Lung (tissue), 12 donors: ENCODE results near the gene CDH13. TPM values are rescaled to one million over a fixed set of nuclear protein-coding genes. Genes with fewer than 3 reads are reported as not detected.

Experiments
- ATAC-seq: fragments of 200-7000 bp; cut with Tn5 transposase; one replicate; pipeline ENCODE4 v1.9.1; 2020; ENCODE audit warnings: moderate number of reproducible peaks; ENCODE audit not compliant: insufficient read depth, low FRiP score
- DNase-seq, 3 donors: peaks; one replicate each; pipeline ENCODE4 v3.0.0-alpha.2; 2013 to 2017
- H3K27ac ChIP-seq, 2 donors: one replicate each; pipeline ENCODE4 v1.5.1; 2013; ENCODE audit warnings: mild to moderate bottlenecking in 2 of 2, moderate library complexity in 2 of 2, control low read depth in 1 of 2, inconsistent platforms in 1 of 2, low read depth in 1 of 2, low read length in 1 of 2
- H3K27me3 ChIP-seq, 3 donors: one replicate each; pipeline ENCODE4 v1.5.1; 2013; ENCODE audit warnings: low read length in 2 of 3; ENCODE audit not compliant: control insufficient read depth in 3 of 3, insufficient read depth in 3 of 3
- H3K36me3 ChIP-seq, 4 donors: one replicate each; pipeline ENCODE4 v1.5.1; 2013; ENCODE audit warnings: low read length in 4 of 4, mild to moderate bottlenecking in 1 of 4, moderate library complexity in 1 of 4; ENCODE audit not compliant: control insufficient read depth in 4 of 4, insufficient read depth in 4 of 4
- H3K4me1 ChIP-seq, 5 donors: one replicate each; pipeline ENCODE4 v1.5.1; 2013; ENCODE audit warnings: low read length in 5 of 5, mild to moderate bottlenecking in 2 of 5, moderate library complexity in 1 of 5; ENCODE audit not compliant: control insufficient read depth in 5 of 5, insufficient read depth in 5 of 5
- H3K4me3 ChIP-seq: one replicate; pipeline ENCODE4 v1.5.1; 2013; ENCODE audit warnings: mild to moderate bottlenecking, control low read depth, moderate library complexity
- H3K9ac ChIP-seq, 2 donors: one replicate each; pipeline ENCODE4 v1.5.1; 2013; ENCODE audit warnings: low read length in 2 of 2, control low read depth in 1 of 2; ENCODE audit not compliant: insufficient read depth in 1 of 2
- H3K9me3 ChIP-seq, 4 donors: one replicate each; pipeline ENCODE4 v1.5.1; 2013; ENCODE audit warnings: low read length in 3 of 4, mild to moderate bottlenecking in 1 of 4, moderate library complexity in 1 of 4; ENCODE audit not compliant: control insufficient read depth in 4 of 4, insufficient read depth in 3 of 4
- WGBS, 2 donors: extraction: QIAGEN DNeasy Blood & Tissue Kit; methylation state at CpG; one replicate each; pipeline ENCODE4 v1.1.7; 2013; 5-methylcytosine and 5-hydroxymethylcytosine counted together
- polyA plus RNA-seq, 2 donors: library from polyadenylated mRNA; stranded (reverse); fragments of 200-250 nt; gene quantifications; one replicate each; pipeline ENCODE4 v1.2.1, GENCODE V29; 2013
- total RNA-seq, 2 donors: library from RNA; depleted of rRNA in 1 of 2; stranded (reverse); fragments of >200 nt in 1 of 2; gene quantifications; one replicate each; pipeline ENCODE4 v1.2.1, GENCODE V29; 2014 to 2021
- TF ChIP-seq, protein P1 (sequence below): IDR thresholded peaks from 2 replicates; pipeline ENCODE4 v1.5.1; 2012; ENCODE audit warnings: mild to moderate bottlenecking; ENCODE audit errors: control extremely low read depth, extremely low read depth
- donor health status: control.
- donor health status: control.
- donor health status: Bipolar disorder and iron deficiency.
- donor health status: healthy.
- donor health status: DM: yes; HTN: yes; CAD: no.

CDH13 gene
- total and polyA plus RNA-seq, 4 donors: 2.1 to 12.3 (median 7.3) TPM

GRCh38 chr16:83713597-83713996 lies 1086.8 kb downstream of the CDH13 start:
- ATAC-seq: peak; percentile 54
- TF ChIP-seq, protein P1, sequence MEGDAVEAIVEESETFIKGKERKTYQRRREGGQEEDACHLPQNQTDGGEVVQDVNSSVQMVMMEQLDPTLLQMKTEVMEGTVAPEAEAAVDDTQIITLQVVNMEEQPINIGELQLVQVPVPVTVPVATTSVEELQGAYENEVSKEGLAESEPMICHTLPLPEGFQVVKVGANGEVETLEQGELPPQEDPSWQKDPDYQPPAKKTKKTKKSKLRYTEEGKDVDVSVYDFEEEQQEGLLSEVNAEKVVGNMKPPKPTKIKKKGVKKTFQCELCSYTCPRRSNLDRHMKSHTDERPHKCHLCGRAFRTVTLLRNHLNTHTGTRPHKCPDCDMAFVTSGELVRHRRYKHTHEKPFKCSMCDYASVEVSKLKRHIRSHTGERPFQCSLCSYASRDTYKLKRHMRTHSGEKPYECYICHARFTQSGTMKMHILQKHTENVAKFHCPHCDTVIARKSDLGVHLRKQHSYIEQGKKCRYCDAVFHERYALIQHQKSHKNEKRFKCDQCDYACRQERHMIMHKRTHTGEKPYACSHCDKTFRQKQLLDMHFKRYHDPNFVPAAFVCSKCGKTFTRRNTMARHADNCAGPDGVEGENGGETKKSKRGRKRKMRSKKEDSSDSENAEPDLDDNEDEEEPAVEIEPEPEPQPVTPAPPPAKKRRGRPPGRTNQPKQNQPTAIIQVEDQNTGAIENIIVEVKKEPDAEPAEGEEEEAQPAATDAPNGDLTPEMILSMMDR: no peak
- Histone ChIP-seq H3K4me3 (peak overlapping the region; percentile 12), H3K27ac (peak overlapping the region in 1 of 2 donors; percentile 91), H3K4me1 (peaks cover 0 to 4% (median 0%) of the 10 kb centered on the region in 5 donors), H3K9me3 (no peaks in the 10 kb centered on the region), H3K27me3 (no peaks in the 10 kb centered on the region), H3K9ac (no peak overlapping the region), H3K36me3 (no peaks in the 10 kb centered on the region)
- no peak for DNase-seq
- WGBS, 2 donors: 58 to 80% methylated on average over 4 of the region's 4 CpGs

DNA sequence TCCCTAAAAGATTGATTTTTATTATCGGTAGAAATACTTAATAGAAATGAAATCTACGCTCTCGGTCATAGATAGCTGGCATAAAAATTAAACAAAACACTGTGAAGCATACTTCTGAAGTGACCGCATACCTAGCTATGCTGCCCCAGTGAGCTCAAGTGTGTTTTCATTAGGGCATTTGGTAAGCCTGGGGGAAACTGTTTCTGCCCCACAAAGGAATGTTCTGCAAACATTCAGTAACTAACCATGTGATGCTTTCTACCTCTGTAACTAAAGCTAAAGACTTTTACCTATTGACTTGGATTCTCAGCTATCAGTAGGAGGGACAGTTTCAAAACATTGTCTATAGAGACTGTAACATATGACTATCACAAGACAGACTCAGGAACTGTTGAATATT lies 1087.5 kb downstream of the CDH13 start:
- DNase-seq (no peak), ATAC-seq (peak; percentile 68)
- Histone ChIP-seq H3K9me3 (no peaks in the 10 kb centered on the region), H3K27me3 (no peaks in the 10 kb centered on the region), H3K9ac (no peak overlapping the region), H3K4me1 (peaks cover 0 to 4% (median 0%) of the 10 kb centered on the region in 5 donors), H3K27ac (no peak overlapping the region), H3K36me3 (no peaks in the 10 kb centered on the region), H3K4me3 (no peak overlapping the region)
- WGBS, 2 donors: 77 to 91% methylated on average over 4 of the region's 4 CpGs
- TF ChIP-seq, protein P1: no peak

DNA sequence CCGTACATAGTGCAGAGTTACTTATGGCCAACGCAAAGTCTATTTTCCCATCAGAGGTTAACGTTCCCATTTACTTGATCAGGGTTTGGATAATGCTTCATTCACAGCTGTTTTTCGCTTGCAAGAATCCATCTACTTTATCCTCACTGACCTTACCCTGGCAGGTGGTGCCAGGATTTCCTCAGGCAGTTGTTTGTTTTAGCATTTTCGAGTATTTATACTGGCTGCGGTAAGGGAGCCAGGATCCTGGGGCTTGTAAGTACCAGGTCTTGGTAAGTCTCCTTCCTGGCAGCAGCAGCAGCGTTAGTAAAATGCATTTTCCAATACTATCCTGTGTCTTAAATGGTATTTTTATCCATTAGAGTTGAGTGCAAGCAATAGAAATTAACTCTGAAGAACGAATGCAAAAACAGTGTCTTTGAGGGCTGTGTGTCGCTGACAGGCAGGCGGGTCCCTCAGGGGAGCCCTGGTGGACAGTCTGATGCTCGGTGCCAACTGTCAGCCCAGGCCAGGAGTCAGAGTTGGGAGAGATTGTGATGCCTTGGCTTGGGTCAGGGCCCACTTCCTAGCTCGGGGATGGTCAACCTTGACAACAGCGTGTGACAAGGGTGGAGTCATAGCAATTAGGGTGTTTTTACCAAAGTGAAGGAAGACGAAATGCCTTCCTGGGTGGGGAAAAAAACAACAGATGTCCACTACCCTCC lies 1088.6 kb downstream of the CDH13 start:
- Histone ChIP-seq H3K27ac (peak overlapping the region in 1 of 2 donors; percentile 35), H3K9ac (no peak overlapping the region), H3K4me3 (no peak overlapping the region), H3K27me3 (peaks cover 0 to 2% (median 0%) of the 10 kb centered on the region in 3 donors), H3K36me3 (no peaks in the 10 kb centered on the region), H3K4me1 (peaks cover 0 to 3% (median 0%) of the 10 kb centered on the region in 5 donors), H3K9me3 (no peaks in the 10 kb centered on the region)
- 56 to 75% methylated on average over 14 of the region's 14 CpGs for WGBS, 2 donors
- peak in 1 of 3 donors; percentile 7 for DNase-seq
- peak; percentile 61 for ATAC-seq
- TF ChIP-seq, protein P1: no peak
